ENCODE measurements around the gene SDF4.

DNA sequence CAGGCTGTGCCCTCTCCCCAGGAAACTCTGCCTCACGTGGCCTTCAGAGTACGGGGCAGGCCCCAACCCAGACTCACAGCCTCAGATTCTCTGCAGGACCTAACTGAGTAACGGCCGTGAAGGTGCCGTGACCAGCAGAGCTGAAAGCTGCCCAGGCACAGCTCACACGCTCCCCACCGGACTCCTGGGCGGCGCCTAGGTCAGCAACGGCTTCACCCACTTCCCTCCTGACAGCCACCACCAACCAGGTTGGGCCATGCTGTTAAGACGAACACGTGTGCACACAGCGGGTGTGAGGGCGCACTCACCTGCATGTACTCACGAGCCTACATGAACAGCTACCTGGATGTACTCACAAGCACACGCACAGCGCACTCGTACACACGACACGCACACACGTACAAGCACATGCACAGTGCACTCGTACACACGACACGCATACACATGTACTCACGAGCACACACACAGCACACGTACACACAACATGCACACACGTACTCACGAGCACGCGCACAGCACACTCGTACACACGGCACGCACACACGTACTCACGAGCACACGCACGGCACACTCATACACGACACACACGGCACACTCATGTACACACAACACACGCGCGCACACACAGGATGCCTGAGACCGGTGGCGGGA lies 9.1 kb downstream of the SDF4 start:
- no peak for TF ChIP-seq SP1 (IDR thresholded peaks at IDR 0.05; ENCODE audit: low read depth, low read length)
- no peak for TF ChIP-seq FOSL1 (IDR thresholded peaks at IDR 0.05; ENCODE audit: insufficient read depth, low read depth, low read length)
- TF ChIP-seq POLR2A (IDR thresholded peaks at IDR 0.05; ENCODE audit: control extremely low read depth in 1 of 2, low read depth in 2 of 2, low read length in 2 of 2): no peak
- TF ChIP-seq CTCF (IDR thresholded peaks at IDR 0.05; ENCODE audit: control extremely low read depth in 1 of 3, insufficient read depth in 1 of 3, low read depth in 1 of 3, low read length in 3 of 3): no peak
- TF ChIP-seq BRCA1 (IDR thresholded peaks at IDR 0.05; ENCODE audit: low read depth, low read length): no peak
- TF ChIP-seq EP300 (IDR thresholded peaks at IDR 0.05; ENCODE audit: borderline replicate concordance in 1 of 2, low read depth in 2 of 2, low read length in 2 of 2): no peak
- no peak for TF ChIP-seq ZNF274 (IDR thresholded peaks at IDR 0.05; ENCODE audit: borderline replicate concordance, extremely low read depth, low read length)

Measured in H1 (cell line).